Measurements from ENCODE around the gene GCAT.

DNA sequence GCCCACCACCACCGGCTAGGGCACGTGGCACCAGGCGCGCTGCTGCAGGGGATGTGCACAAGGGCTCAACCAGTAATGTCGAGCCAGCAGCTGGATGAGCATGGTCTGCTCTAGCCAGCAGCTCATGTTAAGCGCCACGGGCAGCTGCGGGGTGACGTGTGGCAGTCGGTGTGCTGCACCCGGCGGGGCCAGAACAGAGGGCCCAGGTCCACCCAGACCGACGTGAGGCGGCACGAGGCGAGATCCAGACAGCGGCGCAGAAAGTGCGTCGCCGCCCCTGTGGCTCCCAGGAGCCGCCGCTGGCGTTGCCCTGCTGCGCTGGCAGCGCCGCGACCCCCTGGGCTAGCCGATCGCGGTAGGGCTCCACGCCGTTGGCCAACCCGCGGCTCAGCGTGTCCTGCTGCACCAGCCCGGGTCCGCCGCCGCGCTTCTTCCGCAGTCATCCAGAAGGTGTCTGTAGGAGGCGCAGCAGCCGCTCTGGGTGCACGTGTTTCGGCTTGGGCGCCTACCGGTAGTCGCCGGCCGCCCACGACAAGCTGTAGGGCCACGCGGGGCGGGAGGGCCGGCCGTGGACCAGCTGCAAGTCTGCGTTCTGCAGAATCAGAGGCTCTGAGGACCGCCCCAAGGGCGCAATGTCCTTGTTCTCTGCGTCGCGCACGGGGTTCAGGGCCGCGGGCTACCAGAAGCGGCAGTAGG, 10.8 kb downstream of the GCAT start:
- TF ChIP-seq POLR2AphosphoS5 (IDR thresholded peaks at IDR 0.05) (no peak), POLR2A (IDR thresholded peaks at IDR 0.05) (no peak)
- TF ChIP-seq, protein P1, sequence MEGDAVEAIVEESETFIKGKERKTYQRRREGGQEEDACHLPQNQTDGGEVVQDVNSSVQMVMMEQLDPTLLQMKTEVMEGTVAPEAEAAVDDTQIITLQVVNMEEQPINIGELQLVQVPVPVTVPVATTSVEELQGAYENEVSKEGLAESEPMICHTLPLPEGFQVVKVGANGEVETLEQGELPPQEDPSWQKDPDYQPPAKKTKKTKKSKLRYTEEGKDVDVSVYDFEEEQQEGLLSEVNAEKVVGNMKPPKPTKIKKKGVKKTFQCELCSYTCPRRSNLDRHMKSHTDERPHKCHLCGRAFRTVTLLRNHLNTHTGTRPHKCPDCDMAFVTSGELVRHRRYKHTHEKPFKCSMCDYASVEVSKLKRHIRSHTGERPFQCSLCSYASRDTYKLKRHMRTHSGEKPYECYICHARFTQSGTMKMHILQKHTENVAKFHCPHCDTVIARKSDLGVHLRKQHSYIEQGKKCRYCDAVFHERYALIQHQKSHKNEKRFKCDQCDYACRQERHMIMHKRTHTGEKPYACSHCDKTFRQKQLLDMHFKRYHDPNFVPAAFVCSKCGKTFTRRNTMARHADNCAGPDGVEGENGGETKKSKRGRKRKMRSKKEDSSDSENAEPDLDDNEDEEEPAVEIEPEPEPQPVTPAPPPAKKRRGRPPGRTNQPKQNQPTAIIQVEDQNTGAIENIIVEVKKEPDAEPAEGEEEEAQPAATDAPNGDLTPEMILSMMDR (IDR thresholded peaks at IDR 0.05), result peak; percentile 18 to 43 (median 30)
